VCaP (cell line): Measurements from ENCODE around the gene PXMP2.

Experiments used
- H3K27ac ChIP-seq: fragments of 450-650 bp; 2 replicates; pipeline ENCODE4 v1.5.1; 2017
- TF ChIP-seq, protein P1 (sequence below): fragments of 450-650 bp; conservative IDR thresholded peaks from 2 replicates; pipeline ENCODE4 v1.5.1; 2017; ENCODE audit warnings: mild to moderate bottlenecking, moderate library complexity

PXMP2 gene

DNA sequence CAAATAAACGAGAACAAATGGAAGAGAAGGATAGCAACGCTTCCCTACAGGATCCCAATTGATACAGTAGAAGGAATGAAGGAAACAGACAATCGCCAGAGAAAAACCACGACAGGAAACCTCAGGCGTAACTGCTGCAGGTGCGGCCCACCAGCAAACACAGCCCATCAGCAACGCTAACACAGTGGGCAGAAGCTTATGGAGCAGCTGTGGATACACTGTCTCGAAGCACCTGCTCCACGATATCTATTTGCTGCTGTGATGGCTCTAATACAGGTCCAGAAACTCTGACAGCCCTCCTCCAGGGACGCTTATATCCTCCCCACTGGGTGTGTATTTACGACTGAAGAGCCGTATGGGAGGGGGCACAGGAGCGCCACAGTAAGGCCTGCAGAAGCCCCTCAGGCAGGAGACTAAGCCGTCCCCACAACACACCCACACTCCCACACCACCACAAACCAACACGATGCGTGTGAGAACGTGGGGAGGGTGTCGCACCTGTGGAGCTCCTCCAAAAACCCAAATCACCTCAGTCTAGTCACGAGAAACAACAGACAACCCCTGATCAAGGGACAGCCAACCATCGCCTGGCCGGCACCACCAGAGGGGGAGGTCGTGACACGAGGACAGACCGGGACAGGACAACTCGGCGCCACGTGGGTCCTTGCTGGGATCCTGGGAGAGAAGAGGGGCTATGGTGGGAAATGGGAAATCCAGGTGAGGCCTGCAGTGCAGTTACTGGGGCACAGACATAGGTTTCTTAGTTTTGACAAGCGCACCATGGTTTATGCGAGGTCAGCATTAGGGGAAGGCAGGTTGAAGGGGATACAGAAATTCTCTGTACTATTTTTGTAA, 24.3 kb upstream of the PXMP2 start:
- TF ChIP-seq, protein P1, sequence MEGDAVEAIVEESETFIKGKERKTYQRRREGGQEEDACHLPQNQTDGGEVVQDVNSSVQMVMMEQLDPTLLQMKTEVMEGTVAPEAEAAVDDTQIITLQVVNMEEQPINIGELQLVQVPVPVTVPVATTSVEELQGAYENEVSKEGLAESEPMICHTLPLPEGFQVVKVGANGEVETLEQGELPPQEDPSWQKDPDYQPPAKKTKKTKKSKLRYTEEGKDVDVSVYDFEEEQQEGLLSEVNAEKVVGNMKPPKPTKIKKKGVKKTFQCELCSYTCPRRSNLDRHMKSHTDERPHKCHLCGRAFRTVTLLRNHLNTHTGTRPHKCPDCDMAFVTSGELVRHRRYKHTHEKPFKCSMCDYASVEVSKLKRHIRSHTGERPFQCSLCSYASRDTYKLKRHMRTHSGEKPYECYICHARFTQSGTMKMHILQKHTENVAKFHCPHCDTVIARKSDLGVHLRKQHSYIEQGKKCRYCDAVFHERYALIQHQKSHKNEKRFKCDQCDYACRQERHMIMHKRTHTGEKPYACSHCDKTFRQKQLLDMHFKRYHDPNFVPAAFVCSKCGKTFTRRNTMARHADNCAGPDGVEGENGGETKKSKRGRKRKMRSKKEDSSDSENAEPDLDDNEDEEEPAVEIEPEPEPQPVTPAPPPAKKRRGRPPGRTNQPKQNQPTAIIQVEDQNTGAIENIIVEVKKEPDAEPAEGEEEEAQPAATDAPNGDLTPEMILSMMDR, result no peak
- no peak overlapping the region for H3K27ac ChIP-seq

DNA sequence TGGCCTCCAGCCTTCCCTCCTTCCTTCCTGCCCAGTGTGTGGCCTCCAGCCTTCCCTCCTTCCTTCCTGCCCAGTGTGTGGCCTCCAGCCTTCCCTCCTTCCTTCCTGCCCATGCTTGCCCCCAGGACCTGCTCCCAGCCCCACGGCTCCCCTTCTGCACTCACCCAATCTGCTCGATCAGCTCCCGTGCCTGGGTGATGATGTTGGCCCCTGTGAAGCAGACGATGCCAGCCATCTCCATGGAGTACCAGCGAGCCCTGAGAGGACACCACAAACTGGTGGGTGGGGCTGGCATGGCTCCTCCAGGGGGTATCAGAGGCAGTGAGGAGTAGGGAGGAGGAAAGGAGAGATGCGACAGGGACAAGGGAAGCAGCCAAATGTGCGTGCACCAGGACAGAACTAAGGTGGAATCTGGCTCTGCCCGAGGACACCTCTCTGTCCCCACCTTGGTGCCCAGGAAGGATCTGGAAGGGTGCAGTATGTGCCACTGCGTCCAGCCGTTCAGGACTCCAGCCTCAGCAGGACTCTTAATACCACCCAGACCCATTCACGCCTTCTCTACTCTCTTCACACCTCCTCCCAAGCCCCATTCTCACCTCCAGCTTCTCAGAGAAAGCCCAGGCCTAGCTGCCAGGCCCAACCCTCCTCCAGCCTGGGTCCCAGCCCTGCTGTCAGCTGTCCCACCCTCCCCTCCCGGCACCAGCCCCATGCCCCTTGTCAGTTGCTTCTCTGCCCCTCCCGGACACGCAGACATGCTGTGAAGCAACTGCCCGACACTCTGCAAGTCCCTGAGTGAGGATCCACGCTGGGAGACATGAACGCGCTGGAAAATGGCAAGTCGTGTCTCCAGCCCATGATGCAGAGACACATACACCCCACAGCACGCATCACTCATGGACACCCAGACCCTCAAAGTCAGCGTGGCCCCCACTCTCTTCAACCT, 22.9 kb upstream of the PXMP2 start:
- H3K27ac ChIP-seq, result no peak overlapping the region
- TF ChIP-seq, protein P1, result no peak

DNA sequence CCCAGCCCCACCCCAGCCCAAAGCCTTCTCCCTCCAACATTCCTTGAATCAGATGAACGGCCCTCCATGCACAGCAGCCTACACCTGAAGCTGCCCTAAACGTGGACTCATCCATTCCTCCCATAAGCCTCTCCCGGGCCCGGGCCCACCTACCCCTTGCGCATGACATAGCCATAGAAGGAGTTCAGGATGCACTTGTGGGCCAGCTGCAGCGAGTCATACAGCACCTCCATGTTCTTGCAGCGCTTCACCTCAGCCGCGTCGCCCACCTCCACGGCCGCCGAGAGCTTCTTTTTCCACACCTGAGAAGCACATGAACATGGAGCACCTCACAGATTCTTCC, 22.3 kb upstream of the PXMP2 start:
- TF ChIP-seq, protein P1, result no peak
- no peak overlapping the region for H3K27ac ChIP-seq

DNA sequence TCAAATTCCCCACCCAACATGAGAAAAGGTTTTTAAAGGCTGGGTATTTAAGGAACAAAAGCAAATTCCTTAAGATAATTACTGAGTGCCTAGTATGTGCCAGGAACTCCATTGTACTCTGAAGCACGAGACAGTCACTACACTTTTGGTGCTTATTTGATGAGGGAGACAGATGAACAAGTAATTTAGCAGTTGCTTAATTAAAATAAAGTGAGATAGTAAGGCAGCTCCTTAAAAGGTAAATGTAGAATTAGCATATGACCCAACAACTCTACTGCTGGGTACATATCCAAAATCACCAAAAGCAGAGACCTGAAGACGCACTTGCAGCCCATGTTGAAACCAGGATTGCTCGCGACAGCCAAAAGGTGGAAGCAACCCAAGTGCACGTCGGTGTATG, 21.6 kb upstream of the PXMP2 start:
- H3K27ac ChIP-seq, result no peak overlapping the region
- TF ChIP-seq, protein P1, result no peak

DNA sequence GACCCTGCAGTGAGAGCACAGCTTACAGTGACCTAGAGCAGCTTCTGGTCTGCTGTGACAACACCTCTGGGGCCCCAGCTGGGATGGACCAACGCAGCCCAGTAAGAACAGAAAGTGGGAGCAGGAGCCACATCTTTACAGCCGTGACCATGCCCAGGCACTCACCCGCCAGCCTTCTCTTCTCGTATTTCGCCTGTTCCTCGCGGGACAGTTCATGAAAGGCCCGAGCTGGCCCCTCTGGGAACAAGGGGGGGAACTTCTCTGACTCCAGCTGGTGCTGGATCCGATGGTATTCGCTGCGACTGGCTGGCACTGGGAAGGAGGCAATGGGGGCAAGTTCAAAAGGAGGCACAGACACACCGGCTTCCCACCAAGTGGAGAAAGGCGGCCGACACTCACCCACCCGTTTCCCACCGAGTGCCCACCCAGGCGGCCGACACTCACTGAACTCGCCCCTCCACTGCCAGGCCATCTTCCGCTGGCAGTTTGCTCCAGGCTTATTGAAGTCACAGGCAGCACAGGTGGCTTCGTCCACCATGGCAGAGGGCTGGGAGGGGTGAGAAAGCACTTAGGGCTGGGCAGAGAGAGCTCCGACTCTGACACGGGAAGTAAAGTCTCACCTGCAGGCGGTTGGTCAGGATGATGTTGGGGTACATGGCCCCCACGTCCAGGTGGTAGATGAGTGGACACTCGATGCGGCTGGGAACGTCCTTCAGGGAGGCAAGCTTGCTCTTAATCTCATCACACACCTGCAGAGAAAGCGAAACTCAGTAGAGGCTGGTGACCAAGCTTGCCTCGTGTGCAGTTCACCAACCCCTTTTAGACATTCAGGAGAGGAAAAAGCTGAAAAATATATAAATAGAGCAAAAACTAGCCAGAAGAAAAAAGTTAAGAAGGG, 18.9 kb upstream of the PXMP2 start:
- TF ChIP-seq, protein P1, result no peak
- H3K27ac ChIP-seq, result no peak overlapping the region

DNA sequence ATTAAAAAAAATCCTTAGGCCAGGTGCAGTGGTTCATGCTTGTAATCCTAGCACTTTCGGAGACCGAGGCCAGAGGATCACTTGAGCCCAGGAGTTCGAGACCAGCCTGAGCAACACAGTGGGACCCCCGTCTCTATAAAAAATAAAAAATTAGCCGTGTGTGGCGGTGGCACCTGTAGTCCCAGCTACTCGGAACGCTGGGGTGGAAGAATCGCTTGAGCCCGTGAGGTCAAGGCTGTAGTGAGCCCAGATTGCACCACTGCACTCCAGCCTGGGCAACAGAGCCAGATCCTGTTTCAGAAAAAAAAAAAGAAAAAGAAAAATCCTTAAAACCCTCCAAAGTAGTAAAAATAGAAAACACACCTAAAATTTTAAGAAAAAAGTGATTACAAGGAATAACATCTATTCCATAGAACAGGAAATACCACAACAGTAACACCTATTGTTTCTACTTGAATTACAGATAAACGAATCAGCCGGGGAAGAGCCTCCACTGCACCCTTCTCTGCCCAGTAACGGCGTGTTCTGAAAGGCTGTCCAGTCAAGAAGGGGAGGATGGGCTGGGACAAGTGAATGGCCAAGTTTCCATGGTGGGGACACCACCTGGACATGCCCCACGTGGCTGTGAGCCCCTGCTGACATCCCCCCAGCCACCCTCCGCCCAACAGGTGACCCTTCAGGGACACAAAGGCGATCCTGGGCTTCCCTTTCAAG, 18.1 kb upstream of the PXMP2 start:
- no peak overlapping the region for H3K27ac ChIP-seq
- TF ChIP-seq, protein P1, result no peak
